Measurements from ENCODE around the gene ZNF155.
"Not testable (repeated sequence)": the region's sequence is repeated elsewhere in the genome, so short reads cannot be mapped to it uniquely, and the experiment has no call there.

GRCh38 chr19:43949803-43950202 is 34.2 kb upstream of the ZNF155 start:
- not testable (repeated sequence) for TF ChIP-seq PHF8 (IDR thresholded peaks at IDR 0.05; ENCODE audit: borderline replicate concordance, low read depth); EP300 (IDR thresholded peaks at IDR 0.05); CBX8 (IDR thresholded peaks at IDR 0.05); MAX (IDR thresholded peaks at IDR 0.05); POLR2A (IDR thresholded peaks at IDR 0.05; ENCODE audit: low read length); CHD2 (IDR thresholded peaks at IDR 0.05; ENCODE audit: low read length, partially characterized antibody); MAFK (IDR thresholded peaks at IDR 0.05; ENCODE audit: partially characterized antibody); RFX5 (IDR thresholded peaks at IDR 0.05); ELK1 (IDR thresholded peaks at IDR 0.05; ENCODE audit: low read depth, low read length); E2F6 (IDR thresholded peaks at IDR 0.05; ENCODE audit: borderline replicate concordance, low read depth); CHD4 (IDR thresholded peaks at IDR 0.05; ENCODE audit: borderline replicate concordance)

Measured in A549 (cell line).